Parathyroid adenoma (tissue), 2 donors: Measurements from ENCODE around the gene HCFC2.

Experiments used
- H2AFZ ChIP-seq: fragments of 300-600 bp; sonication (generic); one replicate; pipeline ENCODE4 v1.7.0; 2017; ENCODE audit warnings: antibody characterized with exemption, mild to moderate bottlenecking
- H3K27ac ChIP-seq: fragments of 300-600 bp; sonication (generic); one replicate; pipeline ENCODE4 v1.7.0; 2017
- H3K27me3 ChIP-seq: fragments of 300-600 bp; sonication (generic); one replicate; pipeline ENCODE4 v1.7.0; 2017; ENCODE audit warnings: low read length; ENCODE audit not compliant: control insufficient read depth, insufficient read depth
- H3K36me3 ChIP-seq: fragments of 300-600 bp; sonication (generic); one replicate; pipeline ENCODE4 v1.7.0; 2017; ENCODE audit warnings: low read length; ENCODE audit not compliant: control insufficient read depth, insufficient read depth
- H3K4me1 ChIP-seq: fragments of 300-600 bp; sonication (generic); one replicate; pipeline ENCODE4 v1.7.0; 2017; ENCODE audit warnings: control low read depth
- H3K4me2 ChIP-seq: fragments of 300-600 bp; sonication (generic); one replicate; pipeline ENCODE4 v1.7.0; 2017; ENCODE audit warnings: low read length
- H3K4me3 ChIP-seq: fragments of 300-600 bp; sonication (generic); one replicate; pipeline ENCODE4 v1.7.0; 2017; ENCODE audit warnings: low read depth, low read length
- H3K79me2 ChIP-seq: fragments of 300-600 bp; sonication (generic); one replicate; pipeline ENCODE4 v1.7.0; 2017; ENCODE audit warnings: control low read depth
- H3K9ac ChIP-seq: fragments of 300-600 bp; sonication (generic); one replicate; pipeline ENCODE4 v1.7.0; 2017; ENCODE audit warnings: mild to moderate bottlenecking
- H3K9me3 ChIP-seq: fragments of 300-600 bp; sonication (generic); one replicate; pipeline ENCODE4 v1.7.0; 2017; ENCODE audit warnings: low read length; ENCODE audit not compliant: control insufficient read depth
- TF ChIP-seq, protein P1 (sequence below): fragments of 300-600 bp; sonication (generic); IDR thresholded peaks from one replicate; pipeline ENCODE4 v1.7.0; 2017; ENCODE audit warnings: antibody characterized with exemption, mild to moderate bottlenecking
- donor health status: primary hyperparathyroidism.

Gene HCFC2

DNA sequence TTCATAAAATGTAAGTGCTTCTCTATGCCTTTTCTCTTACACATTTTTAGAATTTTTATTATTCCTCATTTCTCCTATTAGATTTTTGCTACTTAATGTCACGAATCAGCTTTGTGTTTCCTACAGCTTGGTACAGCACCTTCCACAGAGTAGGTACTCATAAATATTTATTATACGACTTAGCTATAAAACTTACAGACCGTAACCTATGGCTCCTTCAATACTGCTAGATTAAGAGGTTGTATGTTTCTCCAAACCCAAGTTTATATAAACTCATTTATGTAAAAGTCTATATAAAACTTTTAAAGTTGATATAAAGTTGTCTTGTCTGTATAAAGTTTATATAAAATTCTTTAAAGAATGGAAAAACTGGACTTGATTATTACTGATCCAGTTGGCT, 62.2 kb downstream of the HCFC2 start:
- Histone ChIP-seq H3K9me3 (no peaks in the 10 kb centered on the region), H3K4me1 (peaks cover 3% of the 10 kb centered on the region), H3K79me2 (no peaks in the 10 kb centered on the region), H3K4me2 (no peak overlapping the region), H3K4me3 (no peak overlapping the region), H3K27ac (no peak overlapping the region), H2AFZ (no peak overlapping the region), H3K27me3 (no peaks in the 10 kb centered on the region), H3K36me3 (no peaks in the 10 kb centered on the region), H3K9ac (no peak overlapping the region)
- TF ChIP-seq, protein P1, sequence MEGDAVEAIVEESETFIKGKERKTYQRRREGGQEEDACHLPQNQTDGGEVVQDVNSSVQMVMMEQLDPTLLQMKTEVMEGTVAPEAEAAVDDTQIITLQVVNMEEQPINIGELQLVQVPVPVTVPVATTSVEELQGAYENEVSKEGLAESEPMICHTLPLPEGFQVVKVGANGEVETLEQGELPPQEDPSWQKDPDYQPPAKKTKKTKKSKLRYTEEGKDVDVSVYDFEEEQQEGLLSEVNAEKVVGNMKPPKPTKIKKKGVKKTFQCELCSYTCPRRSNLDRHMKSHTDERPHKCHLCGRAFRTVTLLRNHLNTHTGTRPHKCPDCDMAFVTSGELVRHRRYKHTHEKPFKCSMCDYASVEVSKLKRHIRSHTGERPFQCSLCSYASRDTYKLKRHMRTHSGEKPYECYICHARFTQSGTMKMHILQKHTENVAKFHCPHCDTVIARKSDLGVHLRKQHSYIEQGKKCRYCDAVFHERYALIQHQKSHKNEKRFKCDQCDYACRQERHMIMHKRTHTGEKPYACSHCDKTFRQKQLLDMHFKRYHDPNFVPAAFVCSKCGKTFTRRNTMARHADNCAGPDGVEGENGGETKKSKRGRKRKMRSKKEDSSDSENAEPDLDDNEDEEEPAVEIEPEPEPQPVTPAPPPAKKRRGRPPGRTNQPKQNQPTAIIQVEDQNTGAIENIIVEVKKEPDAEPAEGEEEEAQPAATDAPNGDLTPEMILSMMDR = no peak

DNA sequence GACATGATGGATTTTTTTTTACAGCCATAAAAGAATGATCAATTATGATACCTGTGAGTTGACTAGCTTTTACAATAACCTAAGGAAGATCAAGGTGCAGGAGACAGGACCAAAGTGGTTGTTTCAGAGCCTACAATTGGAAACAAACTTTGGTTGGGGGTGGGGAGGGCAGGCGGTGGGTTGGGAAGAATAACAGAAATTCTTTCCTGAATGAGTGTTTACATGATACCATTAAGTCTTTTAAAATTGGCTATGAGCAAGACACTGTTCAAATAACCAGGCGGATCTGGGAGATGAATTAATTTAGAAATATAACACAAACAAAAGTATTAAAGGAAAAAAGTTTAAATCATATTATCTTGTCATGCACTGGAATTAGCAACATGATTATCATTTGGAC, 66.4 kb downstream of the HCFC2 start:
- Histone ChIP-seq H2AFZ (no peak overlapping the region), H3K36me3 (no peaks in the 10 kb centered on the region), H3K4me2 (no peak overlapping the region), H3K9ac (no peak overlapping the region), H3K4me3 (no peak overlapping the region), H3K27ac (no peak overlapping the region), H3K9me3 (no peaks in the 10 kb centered on the region), H3K27me3 (no peaks in the 10 kb centered on the region), H3K79me2 (peaks cover 19% of the 10 kb centered on the region), H3K4me1 (peaks cover 22% of the 10 kb centered on the region)
- TF ChIP-seq, protein P1 = no peak

DNA sequence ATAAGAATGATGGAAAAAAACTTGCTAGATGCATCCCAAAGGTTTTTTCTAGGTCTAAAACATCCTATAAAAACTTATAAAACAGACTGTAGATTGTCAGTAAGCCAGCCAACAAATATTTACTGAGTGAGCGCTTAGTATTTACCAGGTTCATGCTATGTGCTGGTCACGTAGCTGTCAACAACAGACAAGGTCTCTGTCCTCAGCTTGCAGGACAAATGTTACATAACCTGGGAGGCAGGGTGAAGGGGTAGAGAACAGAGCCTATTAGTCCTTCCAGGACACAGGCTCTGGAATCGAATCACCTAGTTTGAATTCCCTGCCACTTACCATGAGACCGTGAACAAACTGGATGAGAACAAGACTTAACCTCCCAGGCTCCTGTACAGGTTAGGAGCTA, 67.3 kb downstream of the HCFC2 start:
- H3K9me3 ChIP-seq = no peaks in the 10 kb centered on the region
- H3K9ac ChIP-seq = no peak overlapping the region
- TF ChIP-seq, protein P1 = no peak
- no peaks in the 10 kb centered on the region for H3K36me3 ChIP-seq
- no peaks in the 10 kb centered on the region for H3K27me3 ChIP-seq
- H3K4me1 ChIP-seq = peaks cover 22% of the 10 kb centered on the region
- no peak overlapping the region for H3K27ac ChIP-seq
- H3K79me2 ChIP-seq = peaks cover 23% of the 10 kb centered on the region
- H3K4me2 ChIP-seq = no peak overlapping the region
- no peak overlapping the region for H2AFZ ChIP-seq
- H3K4me3 ChIP-seq = no peak overlapping the region

DNA sequence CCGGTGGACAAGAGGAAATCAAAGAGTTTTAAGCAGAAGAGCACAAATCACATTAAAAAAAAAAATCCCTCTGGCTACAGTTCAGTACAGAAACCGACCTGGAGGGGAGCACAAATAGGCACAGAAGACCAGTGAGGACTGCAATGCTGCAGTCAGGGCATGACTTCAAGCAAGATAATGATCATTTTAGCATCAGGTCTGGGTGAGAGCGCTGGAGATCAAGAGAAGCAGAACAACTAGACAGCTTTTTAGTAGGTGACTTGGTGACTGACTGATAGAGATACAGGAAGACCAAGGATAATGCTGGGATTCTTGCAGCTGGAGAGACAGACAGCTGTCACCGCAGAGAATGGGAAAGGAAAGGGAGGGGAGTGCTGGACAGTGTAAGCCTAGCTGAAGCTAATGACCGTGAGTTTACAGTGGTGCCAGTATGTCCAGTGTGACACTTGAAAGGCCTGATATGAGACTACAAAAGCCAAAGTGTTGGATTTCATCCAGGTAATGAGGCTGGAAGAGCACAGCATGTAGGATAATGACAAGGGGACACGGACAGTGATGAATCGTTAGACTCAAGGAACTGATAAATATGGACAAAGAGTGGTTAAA, 68.1 kb downstream of the HCFC2 start:
- H3K9me3 ChIP-seq = no peaks in the 10 kb centered on the region
- H3K36me3 ChIP-seq = no peaks in the 10 kb centered on the region
- H3K27ac ChIP-seq = peak overlapping the region; percentile 36
- no peak overlapping the region for H3K9ac ChIP-seq
- peaks cover 24% of the 10 kb centered on the region for H3K79me2 ChIP-seq
- no peaks in the 10 kb centered on the region for H3K27me3 ChIP-seq
- no peak overlapping the region for H2AFZ ChIP-seq
- H3K4me2 ChIP-seq = no peak overlapping the region
- H3K4me1 ChIP-seq = peaks cover 22% of the 10 kb centered on the region
- TF ChIP-seq, protein P1 = no peak
- no peak overlapping the region for H3K4me3 ChIP-seq

DNA sequence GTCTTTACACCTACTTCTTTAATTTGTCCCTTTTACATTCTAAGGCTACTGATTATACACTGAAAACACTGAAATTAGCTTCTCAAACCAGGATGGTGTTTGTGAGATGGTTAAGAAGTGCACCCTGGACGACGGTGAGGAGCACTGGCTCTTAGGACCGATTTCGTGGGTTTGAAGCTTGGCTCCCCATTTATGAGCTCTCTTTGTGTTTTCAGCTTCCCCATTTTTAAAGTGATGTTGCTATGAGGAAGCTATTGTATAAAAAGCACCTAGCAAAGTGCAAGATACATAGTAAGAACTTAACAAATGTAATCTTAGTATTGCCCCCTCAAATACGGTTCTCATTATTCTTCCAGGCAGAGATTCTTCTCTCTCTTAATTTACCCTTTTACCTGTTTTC, 69.0 kb downstream of the HCFC2 start:
- Histone ChIP-seq H3K4me3 (no peak overlapping the region), H3K4me2 (no peak overlapping the region), H3K9me3 (no peaks in the 10 kb centered on the region), H3K36me3 (no peaks in the 10 kb centered on the region), H3K4me1 (peaks cover 22% of the 10 kb centered on the region), H3K79me2 (peaks cover 24% of the 10 kb centered on the region), H2AFZ (no peak overlapping the region), H3K27ac (no peak overlapping the region), H3K9ac (no peak overlapping the region), H3K27me3 (no peaks in the 10 kb centered on the region)
- TF ChIP-seq, protein P1 = no peak
